Lung (tissue), 12 donors: ENCODE data around the gene MDC1. TPM values are rescaled to one million over a fixed set of nuclear protein-coding genes. Genes with fewer than 3 reads are reported as not detected.
A peak's percentile ranks its signal among the peaks of the same experiment; 100 is the strongest.

Source experiments
- ATAC-seq: fragments of 200-7000 bp; cut with Tn5 transposase; one replicate; pipeline ENCODE4 v1.9.1; 2020; ENCODE audit warnings: moderate number of reproducible peaks; ENCODE audit not compliant: insufficient read depth, low FRiP score
- DNase-seq, 3 donors: peaks; one replicate each; pipeline ENCODE4 v3.0.0-alpha.2; 2013 to 2017
- H3K27ac ChIP-seq, 2 donors: one replicate each; pipeline ENCODE4 v1.5.1; 2013; ENCODE audit warnings: mild to moderate bottlenecking in 2 of 2, moderate library complexity in 2 of 2, control low read depth in 1 of 2, inconsistent platforms in 1 of 2, low read depth in 1 of 2, low read length in 1 of 2
- H3K27me3 ChIP-seq, 3 donors: one replicate each; pipeline ENCODE4 v1.5.1; 2013; ENCODE audit warnings: low read length in 2 of 3; ENCODE audit not compliant: control insufficient read depth in 3 of 3, insufficient read depth in 3 of 3
- H3K36me3 ChIP-seq, 4 donors: one replicate each; pipeline ENCODE4 v1.5.1; 2013; ENCODE audit warnings: low read length in 4 of 4, mild to moderate bottlenecking in 1 of 4, moderate library complexity in 1 of 4; ENCODE audit not compliant: control insufficient read depth in 4 of 4, insufficient read depth in 4 of 4
- H3K4me1 ChIP-seq, 5 donors: one replicate each; pipeline ENCODE4 v1.5.1; 2013; ENCODE audit warnings: low read length in 5 of 5, mild to moderate bottlenecking in 2 of 5, moderate library complexity in 1 of 5; ENCODE audit not compliant: control insufficient read depth in 5 of 5, insufficient read depth in 5 of 5
- H3K4me3 ChIP-seq: one replicate; pipeline ENCODE4 v1.5.1; 2013; ENCODE audit warnings: mild to moderate bottlenecking, control low read depth, moderate library complexity
- H3K9ac ChIP-seq, 2 donors: one replicate each; pipeline ENCODE4 v1.5.1; 2013; ENCODE audit warnings: low read length in 2 of 2, control low read depth in 1 of 2; ENCODE audit not compliant: insufficient read depth in 1 of 2
- H3K9me3 ChIP-seq, 4 donors: one replicate each; pipeline ENCODE4 v1.5.1; 2013; ENCODE audit warnings: low read length in 3 of 4, mild to moderate bottlenecking in 1 of 4, moderate library complexity in 1 of 4; ENCODE audit not compliant: control insufficient read depth in 4 of 4, insufficient read depth in 3 of 4
- CTCF ChIP-seq: IDR thresholded peaks from 2 replicates; pipeline ENCODE4 v1.5.1; 2012; ENCODE audit warnings: mild to moderate bottlenecking; ENCODE audit errors: control extremely low read depth, extremely low read depth
- WGBS, 2 donors: extraction: QIAGEN DNeasy Blood & Tissue Kit; methylation state at CpG; one replicate each; pipeline ENCODE4 v1.1.7; 2013; 5-methylcytosine and 5-hydroxymethylcytosine counted together
- polyA plus RNA-seq, 2 donors: library from polyadenylated mRNA; stranded (reverse); fragments of 200-250 nt; gene quantifications; one replicate each; pipeline ENCODE4 v1.2.1, GENCODE V29; 2013
- total RNA-seq, 2 donors: library from RNA; depleted of rRNA in 1 of 2; stranded (reverse); fragments of >200 nt in 1 of 2; gene quantifications; one replicate each; pipeline ENCODE4 v1.2.1, GENCODE V29; 2014 to 2021
- donor health status: control.
- donor health status: control.
- donor health status: Bipolar disorder and iron deficiency.
- donor health status: healthy.
- donor health status: DM: yes; HTN: yes; CAD: no.

The MDC1 gene
- total and polyA plus RNA-seq, 4 donors: 9.9 to 34.0 (median 12.4) TPM

- ATAC-seq: peak; percentile 93
- WGBS, 2 donors: 1% methylated on average over 43 to 66 of the region's 66 CpGs
Measured at GRCh38 chr6:30742316-30743098, 25.4 kb upstream of the MDC1 start, which contains the start of gene FLOT1. TSS of gene FLOT1 (minus strand) at chr6:30742687. CDS start at chr6:30742189, 498 bp downstream.

GRCh38 chr6:30741789-30742315 is 24.8 kb upstream of the MDC1 start:
- DNase-seq: no peak
- peak; percentile 9 for ATAC-seq
- peak overlapping the region; percentile 81 to 84 for H3K27ac ChIP-seq
- H3K27me3 ChIP-seq: no peaks in the 10 kb centered on the region
- H3K4me1 ChIP-seq: peaks cover 0 to 32% (median 15%) of the 10 kb centered on the region in 5 donors
- TF ChIP-seq CTCF: no peak
- H3K4me3 ChIP-seq: peak overlapping the region; percentile 70
- no peaks in the 10 kb centered on the region for H3K9me3 ChIP-seq
- peaks cover 4 to 27% (median 17%) of the 10 kb centered on the region in 4 donors for H3K36me3 ChIP-seq
- WGBS, 2 donors: 8 to 11% methylated on average over 9 to 13 of the region's 13 CpGs
- H3K9ac ChIP-seq: peak overlapping the region; percentile 87 to 94

More at GRCh38 chr6:30742316-30743098, 25.4 kb upstream of the MDC1 start, which contains the start of gene FLOT1:
- peak within 1 kb of the TSS; percentile 74 for H3K4me3 ChIP-seq
- H3K36me3 ChIP-seq: peaks cover 4 to 27% (median 15%) of the 10 kb centered on the region in 4 donors
- no peaks in the 10 kb centered on the region for H3K9me3 ChIP-seq
- H3K4me1 ChIP-seq: peaks cover 0 to 32% (median 11%) of the 10 kb centered on the region in 5 donors
- peak within 1 kb of the TSS; percentile 95 to 98 for H3K27ac ChIP-seq
- H3K27me3 ChIP-seq: no peaks in the 10 kb centered on the region
- peak; percentile 93 to 95 (median 93) for DNase-seq
- TF ChIP-seq CTCF: no peak
- H3K9ac ChIP-seq: peak within 1 kb of the TSS; percentile 87 to 94

GRCh38 chr6:30741063-30741779 is 24.1 kb upstream of the MDC1 start:
- Histone ChIP-seq H3K9ac (peak overlapping the region; percentile 87 to 94), H3K36me3 (peaks cover 4 to 27% (median 18%) of the 10 kb centered on the region in 4 donors), H3K27me3 (no peaks in the 10 kb centered on the region), H3K4me1 (peaks cover 0 to 32% (median 16%) of the 10 kb centered on the region in 5 donors), H3K27ac (peak overlapping the region; percentile 81 to 84), H3K4me3 (peak overlapping the region; percentile 70), H3K9me3 (no peaks in the 10 kb centered on the region)
- ATAC-seq (no peak), DNase-seq (no peak)
- TF ChIP-seq CTCF: no peak
- 74% methylated on average over 8 of the region's 8 CpGs for WGBS, 2 donors
